ENCODE measurements around the gene RAB41.
"Not testable (repeated sequence)": the region's sequence is repeated elsewhere in the genome, so short reads cannot be mapped to it uniquely, and the experiment has no call there.

GRCh38 chrX:70323628-70324027, 41.7 kb downstream of the RAB41 start:
- not testable (repeated sequence) for TF ChIP-seq CTCF (IDR thresholded peaks at IDR 0.05; ENCODE audit: low read depth, low read length); EZH2phosphoT487 (IDR thresholded peaks at IDR 0.05; ENCODE audit: low read depth)
